ENCODE measurements around the gene FITM2. TPM values are rescaled to one million over a fixed set of nuclear protein-coding genes. Genes with fewer than 3 reads are reported as not detected.

Gene FITM2
- total and polyA plus RNA-seq, 2 donors (not counting 1 experiment from before 2014, with no cell fraction given) = 2.0 to 4.3 TPM

DNA sequence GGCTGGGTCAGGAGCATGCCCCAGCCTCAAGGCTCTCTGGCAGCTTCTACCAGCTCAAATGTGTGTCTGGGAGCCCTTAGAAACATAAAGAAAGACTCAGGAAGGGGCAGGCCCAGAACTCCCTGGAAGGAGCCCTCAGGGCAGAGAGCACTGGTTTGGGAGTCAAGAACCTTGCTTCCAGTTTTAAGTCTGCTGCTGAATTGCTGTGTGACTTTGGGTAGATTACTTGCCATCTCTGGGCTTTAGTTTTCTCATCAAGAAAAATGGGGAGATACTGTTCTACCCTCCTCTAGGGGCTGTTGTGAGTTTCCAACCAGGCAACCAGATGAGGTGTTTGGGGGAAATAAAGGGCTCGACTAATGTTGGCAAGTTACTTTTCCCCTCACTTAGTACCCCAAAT, 55.1 kb downstream of the FITM2 start:
- no peaks in the 10 kb centered on the region for H3K79me2 ChIP-seq (ENCODE audit: control insufficient read depth, insufficient read depth, low read length)
- no peak overlapping the region for H3K4me2 ChIP-seq (replicated peaks; ENCODE audit: low read depth, low read length, poor library complexity, severe bottlenecking)
- ATAC-seq (ENCODE audit: low read depth) = no peak
- no CpG with 5 or more reads among the region's 1 CpG for WGBS (ENCODE audit: insufficient coverage)
- Mint-ChIP-seq H3K4me3 (no peak overlapping the region), H3K4me1 (no peaks in the 10 kb centered on the region), H3K27me3 (peaks cover 5% of the 10 kb centered on the region), H3K27ac (no peak overlapping the region), H3K9me3 (ENCODE audit: insufficient read depth) (no peaks in the 10 kb centered on the region)
- no peak overlapping the region for H2AFZ ChIP-seq (ENCODE audit: insufficient read depth, low read depth, low read length, poor library complexity, severe bottlenecking)
- no peaks in the 10 kb centered on the region for H3K9me3 ChIP-seq (ENCODE audit: control extremely low read depth in 1 of 3, control insufficient read depth in 2 of 3, insufficient read depth in 1 of 3, low read length in 2 of 3)
- POLR2A ChIA-PET = no interaction called here
- intact Hi-C loops (cut with micrococcal nuclease) = no loop called here
- no peak overlapping the region for H3K4me3 ChIP-seq (ENCODE audit: control extremely low read depth in 1 of 5, extremely low read depth in 1 of 5, insufficient read depth in 1 of 5, low read depth in 2 of 5, low read length in 4 of 5)
- DNase-seq = no peak
- H3K9ac ChIP-seq (ENCODE audit: low read length) = no peak overlapping the region
- no peaks in the 10 kb centered on the region for H3K4me1 ChIP-seq (ENCODE audit: control insufficient read depth in 2 of 2, insufficient read depth in 2 of 2, low read length in 2 of 2)
- H3K27me3 ChIP-seq (replicated peaks in 1 of 4; ENCODE audit: control extremely low read depth in 1 of 4, control insufficient read depth in 3 of 4, insufficient read depth in 4 of 4, low read length in 3 of 4) = peaks cover 0 to 5% (median 0%) of the 10 kb centered on the region in 4 experiments
- H3K27ac ChIP-seq (ENCODE audit: low read length in 2 of 2) = no peak overlapping the region
- H4K20me1 ChIP-seq (ENCODE audit: control insufficient read depth, insufficient read depth, low read length, poor library complexity, severe bottlenecking) = no peaks in the 10 kb centered on the region
- TF ChIP-seq CTCF (IDR thresholded peaks at IDR 0.05) (no peak), EZH2 (IDR thresholded peaks at IDR 0.05; ENCODE audit: borderline replicate concordance, insufficient read depth, low read depth, low read length, poor library complexity, severe bottlenecking) (no peak)
- no peaks in the 10 kb centered on the region for H3K36me3 ChIP-seq (replicated peaks in 1 of 2; ENCODE audit: control extremely low read depth in 1 of 2, control insufficient read depth in 1 of 2, extremely low read depth in 1 of 2, insufficient read depth in 2 of 2, low read length in 1 of 2)
- CTCF ChIA-PET = no interaction called here

GRCh38 chr20:44254073-44254472, 56.9 kb downstream of the FITM2 start:
- 92% methylated on average over 6 of the region's 8 CpGs for WGBS (ENCODE audit: insufficient coverage)
- no peaks in the 10 kb centered on the region for H3K4me1 ChIP-seq (ENCODE audit: control insufficient read depth in 2 of 2, insufficient read depth in 2 of 2, low read length in 2 of 2)
- Mint-ChIP-seq H3K4me1 (no peaks in the 10 kb centered on the region), H3K27me3 (peaks cover 14% of the 10 kb centered on the region), H3K9me3 (ENCODE audit: insufficient read depth) (no peaks in the 10 kb centered on the region), H3K27ac (no peak overlapping the region), H3K4me3 (no peak overlapping the region)
- H3K79me2 ChIP-seq (ENCODE audit: control insufficient read depth, insufficient read depth, low read length) = no peaks in the 10 kb centered on the region
- intact Hi-C loops (cut with micrococcal nuclease) = no loop called here
- H3K9me3 ChIP-seq (ENCODE audit: control extremely low read depth in 1 of 3, control insufficient read depth in 2 of 3, insufficient read depth in 1 of 3, low read length in 2 of 3) = no peaks in the 10 kb centered on the region
- ATAC-seq (ENCODE audit: low read depth) = no peak
- no peak overlapping the region for H2AFZ ChIP-seq (ENCODE audit: insufficient read depth, low read depth, low read length, poor library complexity, severe bottlenecking)
- CTCF ChIA-PET = no interaction called here
- POLR2A ChIA-PET = no interaction called here
- H3K9ac ChIP-seq (ENCODE audit: low read length) = no peak overlapping the region
- H3K27ac ChIP-seq (ENCODE audit: low read length in 2 of 2) = no peak overlapping the region
- H4K20me1 ChIP-seq (ENCODE audit: control insufficient read depth, insufficient read depth, low read length, poor library complexity, severe bottlenecking) = no peaks in the 10 kb centered on the region
- TF ChIP-seq CTCF (IDR thresholded peaks at IDR 0.05) (no peak), EZH2 (IDR thresholded peaks at IDR 0.05; ENCODE audit: borderline replicate concordance, insufficient read depth, low read depth, low read length, poor library complexity, severe bottlenecking) (no peak)
- no peak for DNase-seq
- no peak overlapping the region for H3K4me2 ChIP-seq (replicated peaks; ENCODE audit: low read depth, low read length, poor library complexity, severe bottlenecking)
- no peak overlapping the region for H3K4me3 ChIP-seq (ENCODE audit: control extremely low read depth in 1 of 5, extremely low read depth in 1 of 5, insufficient read depth in 1 of 5, low read depth in 2 of 5, low read length in 4 of 5)
- no peaks in the 10 kb centered on the region for H3K36me3 ChIP-seq (replicated peaks in 1 of 2; ENCODE audit: control extremely low read depth in 1 of 2, control insufficient read depth in 1 of 2, extremely low read depth in 1 of 2, insufficient read depth in 2 of 2, low read length in 1 of 2)
- peaks cover 0 to 17% (median 3%) of the 10 kb centered on the region in 4 experiments for H3K27me3 ChIP-seq (replicated peaks in 1 of 4; ENCODE audit: control extremely low read depth in 1 of 4, control insufficient read depth in 3 of 4, insufficient read depth in 4 of 4, low read length in 3 of 4)
